ENCODE measurements around the gene TOGARAM1.

DNA sequence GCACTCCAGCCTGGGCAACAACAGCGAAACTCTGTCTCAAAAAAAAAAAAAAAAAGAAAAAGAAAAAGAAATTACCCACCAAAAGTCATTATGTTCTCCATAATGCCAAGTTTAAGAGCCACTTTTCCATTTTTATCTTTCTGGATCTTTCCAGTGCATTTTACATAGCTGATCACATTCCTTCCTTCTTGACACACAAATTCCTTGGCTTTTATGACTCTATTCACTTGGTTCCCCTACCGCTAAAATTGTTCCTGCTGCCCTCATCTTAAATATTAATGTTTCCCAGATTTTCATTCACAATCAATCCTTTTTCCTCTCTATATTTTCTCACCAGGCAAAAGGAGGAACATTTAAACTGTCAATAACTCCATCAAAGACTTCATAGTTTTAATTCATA, 20.4 kb upstream of the TOGARAM1 start:
- TF ChIP-seq TAF1 (IDR thresholded peaks at IDR 0.05; ENCODE audit: borderline replicate concordance, low read depth, low read length) (no peak), MEF2A (IDR thresholded peaks at IDR 0.05; ENCODE audit: borderline replicate concordance, low read depth) (no peak), RCOR1 (IDR thresholded peaks at IDR 0.05; ENCODE audit: low read length) (no peak), NRF1 (IDR thresholded peaks at IDR 0.05; ENCODE audit: low read depth, low read length) (no peak), FOSL2 (IDR thresholded peaks at IDR 0.05; ENCODE audit: borderline replicate concordance, low read depth) (no peak), FOXJ3 (CRISPR knock-in tag; IDR thresholded peaks at IDR 0.05) (no peak), NFIC (IDR thresholded peaks at IDR 0.05; ENCODE audit: borderline replicate concordance) (no peak), POLR2AphosphoS5 (IDR thresholded peaks at IDR 0.05; ENCODE audit: low read depth, low read length) (no peak), YY1 (IDR thresholded peaks at IDR 0.05; ENCODE audit: low read depth) (no peak), MXI1 (IDR thresholded peaks at IDR 0.05; ENCODE audit: low read depth, low read length) (no peak), SMC3 (IDR thresholded peaks at IDR 0.05; ENCODE audit: low read depth, low read length) (no peak)
- TF ChIP-seq, protein P1, sequence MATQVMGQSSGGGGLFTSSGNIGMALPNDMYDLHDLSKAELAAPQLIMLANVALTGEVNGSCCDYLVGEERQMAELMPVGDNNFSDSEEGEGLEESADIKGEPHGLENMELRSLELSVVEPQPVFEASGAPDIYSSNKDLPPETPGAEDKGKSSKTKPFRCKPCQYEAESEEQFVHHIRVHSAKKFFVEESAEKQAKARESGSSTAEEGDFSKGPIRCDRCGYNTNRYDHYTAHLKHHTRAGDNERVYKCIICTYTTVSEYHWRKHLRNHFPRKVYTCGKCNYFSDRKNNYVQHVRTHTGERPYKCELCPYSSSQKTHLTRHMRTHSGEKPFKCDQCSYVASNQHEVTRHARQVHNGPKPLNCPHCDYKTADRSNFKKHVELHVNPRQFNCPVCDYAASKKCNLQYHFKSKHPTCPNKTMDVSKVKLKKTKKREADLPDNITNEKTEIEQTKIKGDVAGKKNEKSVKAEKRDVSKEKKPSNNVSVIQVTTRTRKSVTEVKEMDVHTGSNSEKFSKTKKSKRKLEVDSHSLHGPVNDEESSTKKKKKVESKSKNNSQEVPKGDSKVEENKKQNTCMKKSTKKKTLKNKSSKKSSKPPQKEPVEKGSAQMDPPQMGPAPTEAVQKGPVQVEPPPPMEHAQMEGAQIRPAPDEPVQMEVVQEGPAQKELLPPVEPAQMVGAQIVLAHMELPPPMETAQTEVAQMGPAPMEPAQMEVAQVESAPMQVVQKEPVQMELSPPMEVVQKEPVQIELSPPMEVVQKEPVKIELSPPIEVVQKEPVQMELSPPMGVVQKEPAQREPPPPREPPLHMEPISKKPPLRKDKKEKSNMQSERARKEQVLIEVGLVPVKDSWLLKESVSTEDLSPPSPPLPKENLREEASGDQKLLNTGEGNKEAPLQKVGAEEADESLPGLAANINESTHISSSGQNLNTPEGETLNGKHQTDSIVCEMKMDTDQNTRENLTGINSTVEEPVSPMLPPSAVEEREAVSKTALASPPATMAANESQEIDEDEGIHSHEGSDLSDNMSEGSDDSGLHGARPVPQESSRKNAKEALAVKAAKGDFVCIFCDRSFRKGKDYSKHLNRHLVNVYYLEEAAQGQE (IDR thresholded peaks at IDR 0.05; ENCODE audit: low read depth, low read length): no peak
- TF ChIP-seq, protein P2, sequence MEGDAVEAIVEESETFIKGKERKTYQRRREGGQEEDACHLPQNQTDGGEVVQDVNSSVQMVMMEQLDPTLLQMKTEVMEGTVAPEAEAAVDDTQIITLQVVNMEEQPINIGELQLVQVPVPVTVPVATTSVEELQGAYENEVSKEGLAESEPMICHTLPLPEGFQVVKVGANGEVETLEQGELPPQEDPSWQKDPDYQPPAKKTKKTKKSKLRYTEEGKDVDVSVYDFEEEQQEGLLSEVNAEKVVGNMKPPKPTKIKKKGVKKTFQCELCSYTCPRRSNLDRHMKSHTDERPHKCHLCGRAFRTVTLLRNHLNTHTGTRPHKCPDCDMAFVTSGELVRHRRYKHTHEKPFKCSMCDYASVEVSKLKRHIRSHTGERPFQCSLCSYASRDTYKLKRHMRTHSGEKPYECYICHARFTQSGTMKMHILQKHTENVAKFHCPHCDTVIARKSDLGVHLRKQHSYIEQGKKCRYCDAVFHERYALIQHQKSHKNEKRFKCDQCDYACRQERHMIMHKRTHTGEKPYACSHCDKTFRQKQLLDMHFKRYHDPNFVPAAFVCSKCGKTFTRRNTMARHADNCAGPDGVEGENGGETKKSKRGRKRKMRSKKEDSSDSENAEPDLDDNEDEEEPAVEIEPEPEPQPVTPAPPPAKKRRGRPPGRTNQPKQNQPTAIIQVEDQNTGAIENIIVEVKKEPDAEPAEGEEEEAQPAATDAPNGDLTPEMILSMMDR (IDR thresholded peaks at IDR 0.05): no peak
- TF ChIP-seq, protein P3, sequence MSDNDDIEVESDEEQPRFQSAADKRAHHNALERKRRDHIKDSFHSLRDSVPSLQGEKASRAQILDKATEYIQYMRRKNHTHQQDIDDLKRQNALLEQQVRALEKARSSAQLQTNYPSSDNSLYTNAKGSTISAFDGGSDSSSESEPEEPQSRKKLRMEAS (IDR thresholded peaks at IDR 0.05; ENCODE audit: low read depth): no peak
